GM18526 (cell line): ENCODE data around the gene FAM240A.

Source experiments
- POLR2A ChIP-seq: IDR thresholded peaks from 3 replicates; pipeline ENCODE4 v1.6.1; 2011; ENCODE audit not compliant: insufficient read length; ENCODE audit errors: extremely low read depth

Gene FAM240A

GRCh38 chr3:46614431-46614830, 2.1 kb downstream of the FAM240A start:
- TF ChIP-seq POLR2A, result no peak

GRCh38 chr3:46615050-46615775, 2.9 kb downstream of the FAM240A start:
- TF ChIP-seq POLR2A, result no peak

- no peak for TF ChIP-seq POLR2A
These were observed 3.7 kb downstream of the FAM240A start for GRCh38 chr3:46615976-46616375.

GRCh38 chr3:46617941-46618340, 5.6 kb downstream of the FAM240A start:
- TF ChIP-seq POLR2A, result no peak

GRCh38 chr3:46619845-46620778, 7.8 kb downstream of the FAM240A start:
- TF ChIP-seq POLR2A, result no peak

GRCh38 chr3:46624533-46624932, 12.2 kb downstream of the FAM240A start:
- no peak for TF ChIP-seq POLR2A

- no peak for TF ChIP-seq POLR2A
These were observed 12.7 kb downstream of the FAM240A start for GRCh38 chr3:46624975-46625490.

GRCh38 chr3:46626039-46626438, 13.7 kb downstream of the FAM240A start:
- TF ChIP-seq POLR2A, result no peak

- TF ChIP-seq POLR2A, result no peak
These were observed 14.8 kb downstream of the FAM240A start for GRCh38 chr3:46627078-46627477.

- no peak for TF ChIP-seq POLR2A
These were observed 16.6 kb downstream of the FAM240A start for GRCh38 chr3:46628901-46629369.

- TF ChIP-seq POLR2A, result no peak
These were observed 17.5 kb downstream of the FAM240A start for GRCh38 chr3:46629551-46630517.

GRCh38 chr3:46632792-46633191, 20.5 kb downstream of the FAM240A start:
- no peak for TF ChIP-seq POLR2A

GRCh38 chr3:46634856-46635255, 22.5 kb downstream of the FAM240A start:
- no peak for TF ChIP-seq POLR2A

GRCh38 chr3:46639221-46639620, 26.9 kb downstream of the FAM240A start:
- TF ChIP-seq POLR2A, result no peak

- no peak for TF ChIP-seq POLR2A
These were observed 28.6 kb downstream of the FAM240A start for GRCh38 chr3:46640927-46641326.

GRCh38 chr3:46642971-46643370, 30.6 kb downstream of the FAM240A start:
- no peak for TF ChIP-seq POLR2A
